Liver (tissue), 9 donors: ENCODE data around the gene ROBO2. TPM values are rescaled to one million over a fixed set of nuclear protein-coding genes. Genes with fewer than 3 reads are reported as not detected.

Source experiments
- DNase-seq: peaks from one replicate; pipeline ENCODE4 v3.0.0-alpha.2; 2017; ENCODE audit warnings: low spot score
- H3K27ac ChIP-seq, 2 donors: one replicate each; pipeline ENCODE4 v1.7.0; 2013; ENCODE audit warnings: inconsistent platforms in 2 of 2, low read length in 2 of 2, control low read depth in 1 of 2, low read depth in 1 of 2, mild to moderate bottlenecking in 1 of 2
- H3K27me3 ChIP-seq, 4 donors: one replicate each; pipeline versions ENCODE4 v1.6.1 to v1.7.0; 2013; ENCODE audit warnings: low read length in 3 of 4, inconsistent platforms in 1 of 4, mild to moderate bottlenecking in 1 of 4, moderate library complexity in 1 of 4; ENCODE audit not compliant: control insufficient read depth in 4 of 4, insufficient read depth in 4 of 4
- H3K36me3 ChIP-seq, 4 donors: one replicate each; pipeline versions ENCODE4 v1.6.1 to v1.7.0; 2013; ENCODE audit warnings: low read length in 3 of 4, mild to moderate bottlenecking in 3 of 4, low read depth in 1 of 4, moderate library complexity in 1 of 4; ENCODE audit not compliant: control insufficient read depth in 4 of 4, insufficient read depth in 3 of 4
- H3K4me1 ChIP-seq, 4 donors: one replicate each; pipeline versions ENCODE4 v1.6.1 to v1.7.0; 2013; ENCODE audit warnings: low read length in 3 of 4, mild to moderate bottlenecking in 3 of 4, moderate library complexity in 1 of 4; ENCODE audit not compliant: control insufficient read depth in 4 of 4, insufficient read depth in 4 of 4
- H3K4me3 ChIP-seq, 3 donors: one replicate each; pipeline versions ENCODE4 v1.6.1 to v1.7.0; 2013; ENCODE audit warnings: low read length in 3 of 3, control low read depth in 1 of 3, low read depth in 1 of 3, mild to moderate bottlenecking in 1 of 3
- H3K9ac ChIP-seq, 2 donors: one replicate each; pipeline ENCODE4 v1.7.0; 2013; ENCODE audit warnings: low read length in 2 of 2, mild to moderate bottlenecking in 2 of 2, moderate library complexity in 2 of 2, control low read depth in 1 of 2, low read depth in 1 of 2
- H3K9me3 ChIP-seq, 4 donors: one replicate each; pipeline versions ENCODE4 v1.6.1 to v1.7.0; 2013; ENCODE audit warnings: low read length in 3 of 4; ENCODE audit not compliant: control insufficient read depth in 4 of 4
- CTCF ChIP-seq: fragments of 150-350 bp; IDR thresholded peaks from 2 replicates; pipeline ENCODE4 v1.5.1; 2017; ENCODE audit warnings: improper control_type of control experiment, low read depth, low read length; ENCODE audit not compliant: missing input control
- EGR1 ChIP-seq, 2 donors: IDR thresholded peaks; 2 replicates each; pipeline ENCODE4 v1.6.1; 2016 to 2018; ENCODE audit warnings: antibody characterized with exemption in 2 of 2, low read depth in 2 of 2
- FOXA2 ChIP-seq: IDR thresholded peaks from 2 replicates; pipeline ENCODE4 v1.6.1; 2016; ENCODE audit warnings: antibody characterized with exemption
- GABPA ChIP-seq, 2 donors: IDR thresholded peaks in 1 of 2; conservative IDR thresholded peaks in 1 of 2; 2 replicates each; pipeline ENCODE4 v1.6.1; 2016; ENCODE audit warnings: antibody characterized with exemption in 2 of 2, mild to moderate bottlenecking in 1 of 2, moderate library complexity in 1 of 2
- HNF4G ChIP-seq: IDR thresholded peaks from 2 replicates; pipeline ENCODE4 v1.6.1; 2016; ENCODE audit warnings: antibody characterized with exemption
- JUND ChIP-seq, 2 donors: IDR thresholded peaks; 2 replicates each; pipeline ENCODE4 v1.6.1; 2016; ENCODE audit warnings: antibody characterized with exemption in 2 of 2
- NR2F2 ChIP-seq: IDR thresholded peaks from 2 replicates; pipeline ENCODE4 v1.6.1; 2016; ENCODE audit warnings: antibody characterized with exemption
- RAD21 ChIP-seq, 2 donors: IDR thresholded peaks; 2 replicates each; pipeline ENCODE4 v1.6.1; 2016; ENCODE audit warnings: antibody characterized with exemption in 2 of 2, mild to moderate bottlenecking in 2 of 2
- REST ChIP-seq: IDR thresholded peaks from 2 replicates; pipeline ENCODE4 v1.6.1; 2016; ENCODE audit warnings: antibody characterized with exemption, mild to moderate bottlenecking
- RXRA ChIP-seq, 2 donors: IDR thresholded peaks; 2 replicates each; pipeline ENCODE4 v1.6.1; 2017 to 2018; ENCODE audit warnings: antibody characterized with exemption in 2 of 2, mild to moderate bottlenecking in 1 of 2
- SP1 ChIP-seq: IDR thresholded peaks from 2 replicates; pipeline ENCODE4 v1.6.1; 2018; ENCODE audit warnings: antibody characterized with exemption, mild to moderate bottlenecking
- TAF1 ChIP-seq: conservative IDR thresholded peaks from 2 replicates; pipeline ENCODE4 v1.6.1; 2016; ENCODE audit warnings: antibody characterized with exemption, mild to moderate bottlenecking
- YY1 ChIP-seq: IDR thresholded peaks from 2 replicates; pipeline ENCODE4 v1.6.1; 2016; ENCODE audit warnings: antibody characterized with exemption, mild to moderate bottlenecking
- WGBS: extraction: QIAGEN DNeasy Blood & Tissue Kit; methylation state at CpG from one replicate; pipeline ENCODE4 v1.1.7; 2013; 5-methylcytosine and 5-hydroxymethylcytosine counted together
- polyA plus RNA-seq, 2 donors: library from polyadenylated mRNA; stranded (reverse) in 1 of 2; unstranded in 1 of 2; fragments of 200-250 nt in 1 of 2; fragments of >200 nt in 1 of 2; fragmentation: Nextera tagmentation in 1 of 2; extraction: Ambion mirVana in 1 of 2; gene quantifications; one replicate each; pipeline versions ENCODE4 v1.2.1 to v1.2.3, GENCODE V29; 2013 to 2015
- total RNA-seq, 2 donors: library from RNA; depleted of rRNA; stranded (reverse); fragments of >200 nt; gene quantifications; one replicate each; pipeline ENCODE4 v1.2.3, GENCODE V29; 2014
- TF ChIP-seq, protein P1 (sequence below): IDR thresholded peaks from 2 replicates; pipeline ENCODE4 v1.6.1; 2016; ENCODE audit warnings: antibody characterized with exemption
- donor health status: healthy.
- donor health status: healthy.
- donor health status: healthy.
- donor health status: healthy.
- donor health status: healthy.

The ROBO2 gene
- total and polyA plus RNA-seq, 4 donors, result 0.22 to 19.4 (median 1.1) TPM

DNA sequence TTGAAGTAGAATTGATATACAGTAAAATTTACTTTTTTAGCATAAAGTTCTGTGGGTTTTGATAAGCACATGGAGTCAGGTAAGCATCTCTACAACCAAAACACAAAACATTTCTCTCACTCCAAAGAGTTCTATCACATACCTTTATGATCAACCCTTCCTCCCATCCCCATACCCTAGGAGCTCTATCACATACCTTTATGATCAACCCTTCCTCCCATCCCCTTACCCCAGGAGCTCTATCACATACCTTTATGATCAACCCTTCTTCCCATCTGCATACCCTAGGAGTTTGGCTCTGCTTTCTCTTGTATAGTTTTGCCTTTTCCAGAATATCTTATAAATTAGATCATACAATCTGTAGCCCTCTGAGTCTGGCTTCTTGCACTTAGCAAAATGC lies 315.1 kb downstream of the ROBO2 start:
- Histone ChIP-seq H3K4me1 (no peaks in the 10 kb centered on the region), H3K27ac (no peak overlapping the region), H3K27me3 (peaks cover 0 to 2% (median 0%) of the 10 kb centered on the region in 4 donors)

DNA sequence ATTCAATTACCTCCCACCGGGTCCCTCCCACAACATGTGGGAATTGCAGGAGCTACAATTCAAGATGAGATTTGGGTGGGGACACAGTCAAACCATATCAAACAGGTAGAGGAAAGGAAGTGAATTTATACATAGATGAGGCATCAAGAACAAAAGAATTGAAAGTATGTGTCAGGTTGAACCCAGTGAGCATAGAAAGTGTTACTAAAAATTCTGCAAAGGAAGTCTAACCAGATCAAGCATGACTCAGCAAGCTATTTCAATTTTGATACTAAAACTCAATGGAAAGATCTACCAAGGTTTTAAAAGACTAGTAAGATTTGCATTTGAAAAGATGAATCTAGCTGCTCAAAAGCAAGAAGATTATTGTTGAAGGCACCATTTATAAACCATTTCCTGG lies 323.0 kb downstream of the ROBO2 start:
- TF ChIP-seq HNF4G (no peak), YY1 (no peak), TAF1 (no peak), SP1 (no peak), RAD21 (IDR thresholded peaks at IDR 0.05) (no peak), RXRA (IDR thresholded peaks at IDR 0.05) (no peak), FOXA2 (no peak), EGR1 (IDR thresholded peaks at IDR 0.05; ENCODE audit: low read depth in 2 of 2) (no peak)
- TF ChIP-seq, protein P1, sequence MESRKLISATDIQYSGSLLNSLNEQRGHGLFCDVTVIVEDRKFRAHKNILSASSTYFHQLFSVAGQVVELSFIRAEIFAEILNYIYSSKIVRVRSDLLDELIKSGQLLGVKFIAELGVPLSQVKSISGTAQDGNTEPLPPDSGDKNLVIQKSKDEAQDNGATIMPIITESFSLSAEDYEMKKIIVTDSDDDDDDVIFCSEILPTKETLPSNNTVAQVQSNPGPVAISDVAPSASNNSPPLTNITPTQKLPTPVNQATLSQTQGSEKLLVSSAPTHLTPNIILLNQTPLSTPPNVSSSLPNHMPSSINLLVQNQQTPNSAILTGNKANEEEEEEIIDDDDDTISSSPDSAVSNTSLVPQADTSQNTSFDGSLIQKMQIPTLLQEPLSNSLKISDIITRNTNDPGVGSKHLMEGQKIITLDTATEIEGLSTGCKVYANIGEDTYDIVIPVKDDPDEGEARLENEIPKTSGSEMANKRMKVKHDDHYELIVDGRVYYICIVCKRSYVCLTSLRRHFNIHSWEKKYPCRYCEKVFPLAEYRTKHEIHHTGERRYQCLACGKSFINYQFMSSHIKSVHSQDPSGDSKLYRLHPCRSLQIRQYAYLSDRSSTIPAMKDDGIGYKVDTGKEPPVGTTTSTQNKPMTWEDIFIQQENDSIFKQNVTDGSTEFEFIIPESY, result no peak
- Histone ChIP-seq H3K36me3 (no peaks in the 10 kb centered on the region), H3K9ac (no peak overlapping the region), H3K27ac (no peak overlapping the region), H3K4me3 (no peak overlapping the region), H3K9me3 (no peaks in the 10 kb centered on the region), H3K4me1 (no peaks in the 10 kb centered on the region), H3K27me3 (no peaks in the 10 kb centered on the region)
- 92% methylated on average over 1 of the region's 1 CpG for WGBS
- no peak for DNase-seq

More for the DNA sequence above, 315.1 kb downstream of the ROBO2 start:
- no peak overlapping the region for H3K9ac ChIP-seq
- H3K36me3 ChIP-seq, result no peaks in the 10 kb centered on the region
- no peaks in the 10 kb centered on the region for H3K9me3 ChIP-seq
- H3K4me3 ChIP-seq, result no peak overlapping the region
- no peak for TF ChIP-seq SP1
- no peak for TF ChIP-seq YY1
- TF ChIP-seq CTCF, result no peak
- no peak for TF ChIP-seq JUND (IDR thresholded peaks at IDR 0.05)
- no peak for TF ChIP-seq RAD21 (IDR thresholded peaks at IDR 0.05)
- no peak for DNase-seq

DNA sequence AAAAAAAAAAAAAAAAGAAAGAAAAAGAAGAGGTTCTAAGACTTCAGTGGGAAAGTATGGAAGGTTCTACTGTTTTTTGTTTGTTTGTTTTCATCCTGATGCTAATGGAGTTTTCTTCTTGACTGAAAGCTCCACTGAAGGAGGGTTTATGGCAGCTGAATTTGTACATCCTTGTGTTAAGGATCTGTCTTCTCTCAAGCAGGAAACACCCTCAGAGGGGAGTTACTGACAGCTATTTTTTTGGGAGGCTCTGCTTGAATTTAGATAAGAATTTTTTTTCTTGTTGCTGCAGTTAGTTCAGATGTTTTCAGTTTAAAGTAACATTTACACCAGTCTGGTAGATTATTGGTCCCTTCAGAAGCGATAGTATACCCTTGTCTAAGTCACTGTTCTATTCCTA lies 325.3 kb downstream of the ROBO2 start:
- Histone ChIP-seq H3K9ac (no peak overlapping the region), H3K4me1 (no peaks in the 10 kb centered on the region), H3K27ac (no peak overlapping the region), H3K9me3 (no peaks in the 10 kb centered on the region), H3K36me3 (no peaks in the 10 kb centered on the region), H3K27me3 (no peaks in the 10 kb centered on the region), H3K4me3 (no peak overlapping the region)
- TF ChIP-seq NR2F2, result no peak
- TF ChIP-seq, protein P1, result no peak
- TF ChIP-seq CTCF, result no peak
- no peak for TF ChIP-seq FOXA2
- no peak for TF ChIP-seq EGR1 (IDR thresholded peaks at IDR 0.05; ENCODE audit: low read depth in 2 of 2)
- TF ChIP-seq SP1, result no peak
- no peak for TF ChIP-seq REST
- TF ChIP-seq GABPA (IDR thresholded peaks at IDR 0.05 in 1 of 2, conservative IDR thresholded peaks at IDR 0.05 in 1 of 2), result no peak
- no peak for TF ChIP-seq HNF4G
- TF ChIP-seq JUND (IDR thresholded peaks at IDR 0.05), result no peak
- TF ChIP-seq YY1, result no peak
- WGBS, result 88% methylated on average over 1 of the region's 1 CpG
- DNase-seq, result no peak
